Astrocyte of the cerebellum (primary cell): ENCODE data around the gene LRWD1.
A peak's percentile ranks its signal among the peaks of the same experiment; 100 is the strongest.

Experiments used
- DNase-seq: peaks from one replicate; pipeline ENCODE4 v3.0.0-alpha.2; 2011; ENCODE audit warnings: low read depth
- H3K4me3 ChIP-seq: 2 replicates; pipeline ENCODE4 v1.5.1; 2011; ENCODE audit warnings: mild to moderate bottlenecking, low read depth, low read length, moderate library complexity
- CTCF ChIP-seq: IDR thresholded peaks from 2 replicates; pipeline ENCODE4 v1.5.1; 2012; ENCODE audit warnings: low read length, low read depth, moderate library complexity, mild to moderate bottlenecking; ENCODE audit errors: missing control alignments
- in situ Hi-C: cut with HindIII; loops from 2 replicates; pipeline ENCODE4 v1.10.0; 2017; ENCODE audit warnings: low sequenced_read_pairs

Gene LRWD1

DNA sequence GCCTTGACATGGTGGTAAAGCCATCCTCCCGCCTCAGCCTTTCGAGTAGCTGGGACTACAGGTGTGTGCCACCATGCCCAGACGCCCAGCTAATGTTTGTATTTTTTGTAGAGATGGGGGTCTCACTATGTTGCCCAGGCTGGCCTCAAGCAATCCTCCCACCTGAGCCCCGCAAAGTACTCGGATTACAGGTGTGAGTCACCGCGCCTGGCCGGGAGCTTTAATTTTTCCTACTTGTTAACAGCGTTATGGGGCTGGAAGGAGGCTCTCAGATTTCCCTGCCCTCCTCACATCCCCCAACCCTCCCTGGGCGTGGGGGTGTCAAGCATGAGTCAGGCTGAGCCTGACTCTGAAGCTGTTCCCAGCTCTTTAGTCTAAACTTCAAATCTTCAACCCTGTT is 8.5 kb upstream of the LRWD1 start:
- no peak for DNase-seq
- TF ChIP-seq CTCF = no peak
- no peak overlapping the region for H3K4me3 ChIP-seq
- in situ Hi-C loops = no loop called here

DNA sequence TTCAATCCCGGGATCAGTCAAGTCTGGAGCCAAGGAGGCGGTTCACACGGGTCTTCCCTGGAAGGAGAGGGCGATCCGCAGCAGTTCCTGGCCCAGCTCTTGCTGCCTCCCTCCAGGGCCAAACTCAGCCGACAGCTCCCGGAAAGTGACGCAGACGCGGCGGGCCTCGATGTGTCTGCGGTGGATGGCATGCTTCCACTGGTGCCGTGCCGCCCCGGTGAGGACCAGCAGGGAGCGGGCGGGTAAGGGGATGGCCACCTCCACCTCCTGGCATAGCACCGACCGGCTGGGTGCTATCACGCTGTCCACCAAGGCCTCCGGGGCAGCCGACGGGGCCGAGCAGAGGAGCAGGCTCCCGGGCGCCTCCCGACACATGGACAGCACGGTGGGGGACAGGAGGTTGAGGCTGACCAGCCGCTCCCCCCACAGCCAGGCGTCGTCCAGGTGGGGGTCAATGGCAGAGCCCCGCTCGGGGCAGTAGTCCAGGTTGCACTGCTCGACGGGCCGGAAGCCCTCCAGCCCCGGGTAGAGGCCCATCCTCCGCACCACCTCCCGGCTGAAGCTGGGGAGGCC is 7.3 kb upstream of the LRWD1 start:
- TF ChIP-seq CTCF = no peak
- in situ Hi-C loops = no loop called here
- DNase-seq = no peak
- no peak overlapping the region for H3K4me3 ChIP-seq

- no peak for TF ChIP-seq CTCF
- H3K4me3 ChIP-seq = no peak overlapping the region
- in situ Hi-C loops = no loop called here
- DNase-seq = no peak
These were observed 5.5 kb upstream of the LRWD1 start for GRCh38 chr7:102459221-102459844.

DNA sequence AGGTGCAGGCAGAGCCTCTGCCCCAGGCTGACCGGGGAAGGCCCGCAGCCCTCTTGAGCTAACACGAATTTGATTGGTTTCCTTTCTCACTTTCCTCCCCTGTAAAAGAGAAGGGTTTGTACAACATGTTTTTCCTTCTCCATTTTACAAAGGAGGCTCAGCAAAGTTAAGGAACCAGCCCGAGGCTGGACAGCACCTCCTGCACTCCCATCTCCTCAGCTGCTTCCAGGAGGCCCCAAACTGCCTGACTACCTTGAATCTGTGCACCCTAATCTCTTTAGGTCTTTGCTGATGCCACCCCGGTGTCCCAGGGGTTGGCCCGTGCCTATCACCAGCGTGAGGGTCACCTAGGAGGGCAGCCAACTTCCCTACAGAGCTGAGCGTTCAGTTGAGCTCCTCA is 4.3 kb upstream of the LRWD1 start:
- TF ChIP-seq CTCF = no peak
- in situ Hi-C loops = no loop called here

DNA sequence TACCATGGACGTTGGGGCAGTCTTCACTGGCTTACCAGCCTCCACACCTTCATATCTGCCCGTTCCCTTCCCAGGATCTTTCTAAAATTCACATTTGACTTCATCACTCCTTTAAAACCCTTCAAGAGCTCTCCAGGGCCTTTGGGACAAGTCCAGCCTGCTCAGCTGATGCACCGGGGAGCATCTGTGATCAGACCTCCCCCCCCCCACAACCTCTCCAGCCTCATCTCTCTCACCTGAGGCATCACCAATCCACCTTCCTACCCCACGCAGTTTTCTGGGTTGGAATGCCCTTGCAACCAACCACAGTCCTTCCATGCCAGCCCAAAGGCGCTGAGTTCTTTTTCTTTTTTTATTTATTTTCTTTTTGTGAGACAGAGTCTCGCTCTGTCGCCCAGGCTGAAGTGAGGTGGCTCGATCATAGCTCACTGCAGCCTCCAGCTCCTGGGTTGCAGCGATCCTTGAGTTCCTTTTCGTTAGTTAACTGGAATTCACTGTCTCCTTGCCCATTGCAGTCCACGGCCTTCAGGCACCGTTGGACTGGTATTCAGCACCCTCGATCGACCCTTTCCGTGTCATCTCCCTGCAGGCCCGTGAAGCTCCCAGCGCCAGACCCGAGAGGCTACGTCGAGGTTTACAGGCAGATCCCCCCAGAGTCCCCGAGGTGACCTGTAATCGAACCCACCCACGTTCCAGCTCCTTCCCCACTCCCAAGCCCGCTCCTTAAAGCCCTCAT is 775 bp upstream of the LRWD1 start:
- H3K4me3 ChIP-seq = peak overlapping the region; percentile 90
- TF ChIP-seq CTCF = no peak
- no peak for DNase-seq
- in situ Hi-C loops = no loop called here

More for the DNA sequence above, 4.3 kb upstream of the LRWD1 start:
- H3K4me3 ChIP-seq = no peak overlapping the region
- DNase-seq = no peak

- no peak overlapping the region for H3K4me3 ChIP-seq
These were observed 1.3 kb downstream of the LRWD1 start for GRCh38 chr7:102466097-102466496.

More at GRCh38 chr7:102466097-102466496, 1.3 kb downstream of the LRWD1 start:
- TF ChIP-seq CTCF = no peak
- in situ Hi-C loops = no loop called here
- no peak for DNase-seq
